HG03571 (cell line): ENCODE measurements around the gene CERK.
"Not testable (repeated sequence)": the region's sequence is repeated elsewhere in the genome, so short reads cannot be mapped to it uniquely, and the experiment has no call there.

Experiments used
- ATAC-seq: cut with Tn5 transposase; IDR thresholded peaks from one replicate; pipeline ENCODE4 v1.9.1; 2021; ENCODE audit not compliant: unreplicated experiment

Gene CERK

DNA sequence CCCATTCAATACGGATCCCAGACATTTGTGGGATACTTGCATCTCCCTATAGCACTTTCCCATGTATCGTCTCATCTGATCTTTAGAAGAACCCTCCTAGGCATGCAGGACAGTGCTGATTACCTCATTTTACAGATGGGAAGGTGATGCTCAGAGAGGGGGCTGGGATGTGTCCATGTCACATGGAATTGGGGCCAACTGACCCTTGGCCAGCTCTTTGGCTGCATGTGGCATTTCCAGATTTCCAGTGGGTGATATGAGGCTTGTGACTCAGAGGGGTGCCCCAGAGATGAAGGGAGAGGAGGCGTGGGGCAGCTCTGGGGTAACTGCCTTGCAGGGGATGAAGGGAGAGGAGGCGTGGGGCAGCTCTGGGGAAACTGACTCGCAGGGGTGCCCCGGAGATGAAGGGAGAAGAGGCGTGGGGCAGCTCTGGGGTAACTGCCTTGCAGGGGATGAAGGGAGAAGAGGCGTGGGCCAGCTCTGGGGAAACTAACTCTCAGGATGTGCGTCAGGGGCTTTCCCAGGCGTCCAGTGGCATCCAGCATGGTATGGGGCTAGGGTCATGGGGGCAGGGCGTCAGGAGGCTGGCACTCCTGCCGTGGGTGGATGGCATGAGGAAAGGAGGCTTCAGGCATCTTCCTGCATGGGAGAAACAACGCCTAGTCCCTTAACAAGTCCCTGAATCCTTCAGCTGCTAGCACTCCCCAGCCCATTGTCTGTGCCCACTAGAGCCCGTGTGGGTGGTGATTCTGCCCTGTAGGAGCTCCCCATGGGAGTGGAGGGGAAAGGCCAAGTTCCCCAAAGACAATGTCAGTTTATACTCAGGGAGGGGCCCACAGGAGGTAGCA, 11.9 kb upstream of the CERK start:
- no peak for ATAC-seq

- ATAC-seq: no peak
Observed at GRCh38 chr22:46748908-46749675, 11.0 kb upstream of the CERK start.

- ATAC-seq: no peak
Observed at GRCh38 chr22:46748206-46748907, 10.3 kb upstream of the CERK start.

GRCh38 chr22:46747646-46748045, 9.6 kb upstream of the CERK start:
- no peak for ATAC-seq

DNA sequence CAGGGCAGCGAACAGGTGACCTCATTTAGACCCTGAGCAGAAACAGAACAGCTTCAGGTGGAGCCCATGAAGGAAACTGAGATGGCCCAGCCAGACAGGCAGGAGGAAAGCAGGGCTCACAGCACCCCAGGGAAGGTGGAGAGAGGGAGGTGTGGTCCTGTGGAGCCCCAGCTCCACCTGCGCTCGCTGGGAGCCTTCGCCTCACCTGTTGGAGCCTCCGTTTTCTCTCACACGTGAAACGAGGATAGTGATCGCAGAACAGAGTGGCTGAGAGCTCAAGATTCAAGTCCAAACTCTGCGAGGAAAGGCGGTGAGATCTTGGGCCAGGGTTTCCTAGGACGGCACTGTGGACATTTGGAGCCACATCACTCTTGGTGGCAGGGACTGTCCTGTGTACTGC, 8.6 kb upstream of the CERK start:
- no peak for ATAC-seq

DNA sequence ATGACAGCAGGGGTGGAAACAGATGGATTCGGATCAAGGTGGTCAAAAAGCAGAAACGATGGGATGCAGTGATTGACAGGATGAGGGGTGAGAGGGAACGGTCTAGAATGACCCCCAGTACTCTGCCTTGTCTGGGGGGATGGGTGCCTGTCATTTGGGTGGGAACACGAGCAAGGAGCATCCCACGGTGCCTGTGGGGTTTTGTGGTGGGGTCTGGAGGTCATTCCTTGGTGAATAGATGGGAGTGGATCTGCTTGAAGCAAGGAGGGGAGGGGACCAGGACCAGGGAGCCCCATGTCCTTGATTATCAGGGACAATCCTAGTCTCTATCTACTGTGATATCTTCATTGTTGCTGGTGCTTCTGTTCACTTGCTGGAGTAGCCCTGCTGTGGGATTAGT, 8.1 kb upstream of the CERK start:
- ATAC-seq: no peak

- ATAC-seq: no peak
Observed at GRCh38 chr22:46744581-46744980, 6.5 kb upstream of the CERK start.

DNA sequence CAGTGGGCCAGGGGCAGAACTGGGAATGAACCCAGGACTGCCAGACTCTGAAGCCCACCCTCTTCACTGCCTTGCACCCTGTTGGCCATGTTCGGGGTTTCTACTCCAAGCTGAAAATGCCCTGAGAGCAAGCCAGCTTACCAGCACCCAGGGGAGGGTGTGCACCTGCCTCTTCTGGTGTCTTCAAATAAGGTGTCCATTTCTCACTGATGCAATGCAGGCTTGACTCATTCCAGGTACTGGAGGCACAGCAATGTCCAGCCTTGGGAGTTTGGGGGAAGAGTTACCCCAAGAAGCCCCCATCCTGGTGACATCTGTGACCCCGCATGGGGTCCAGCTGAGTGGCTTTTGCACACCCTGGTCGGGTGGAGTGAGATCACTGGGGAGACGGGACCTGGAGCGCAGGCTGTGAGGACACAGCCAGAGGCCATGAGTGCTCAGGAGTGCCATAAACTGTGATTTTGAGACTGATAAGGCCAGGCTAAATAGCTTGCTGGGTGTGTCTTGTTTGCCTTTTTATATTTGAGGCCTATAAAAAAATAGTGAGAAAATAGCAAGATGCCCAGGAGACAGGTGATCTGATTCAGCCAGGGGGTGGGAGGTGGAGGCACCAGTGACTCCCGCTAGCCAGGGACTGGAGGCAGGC, 4.6 kb upstream of the CERK start:
- ATAC-seq: no peak

- no peak for ATAC-seq
Observed at GRCh38 chr22:46741974-46742519, 4.0 kb upstream of the CERK start.

DNA sequence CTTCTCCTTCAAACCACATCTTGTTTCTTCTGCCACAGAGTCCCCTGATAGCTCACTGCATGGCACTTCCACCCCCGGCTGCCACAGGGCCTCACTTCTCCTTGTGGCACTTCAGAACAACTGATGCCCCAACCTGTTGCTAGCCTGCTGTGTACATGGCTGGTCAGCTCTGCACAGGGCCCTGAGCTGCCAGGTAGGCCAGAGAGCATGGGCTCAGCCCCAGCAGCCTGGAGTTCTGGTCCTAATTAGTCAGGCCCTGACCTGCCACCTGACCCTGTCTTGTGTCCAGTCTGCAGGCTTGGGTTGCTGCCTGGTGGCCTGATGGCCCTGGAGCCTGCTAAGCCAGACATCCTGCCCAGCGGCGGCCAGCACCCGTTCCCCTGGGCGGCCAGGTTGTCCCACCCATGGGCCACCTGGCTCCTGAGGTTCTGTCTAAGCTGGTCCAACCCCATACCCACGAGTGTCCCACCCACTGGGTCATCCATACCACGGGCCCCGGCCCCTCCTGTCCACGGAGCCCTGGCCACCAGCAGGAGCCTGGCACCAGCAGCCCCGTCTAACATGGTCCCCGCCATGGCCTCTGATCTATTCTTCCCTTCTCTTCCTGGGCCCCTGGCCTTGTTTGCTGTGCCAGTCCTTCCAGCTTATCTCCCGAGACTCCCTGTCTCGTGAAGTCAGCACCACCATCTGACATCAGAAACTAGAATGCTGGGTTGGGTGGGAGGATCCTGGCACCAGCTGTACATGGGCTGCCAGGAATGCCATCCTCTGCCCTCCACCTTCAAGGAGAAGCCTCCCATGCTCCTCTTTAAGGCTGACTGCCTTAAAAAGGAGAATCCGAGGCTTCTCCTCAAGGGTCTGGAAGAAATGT, 3.1 kb upstream of the CERK start:
- no peak for ATAC-seq

DNA sequence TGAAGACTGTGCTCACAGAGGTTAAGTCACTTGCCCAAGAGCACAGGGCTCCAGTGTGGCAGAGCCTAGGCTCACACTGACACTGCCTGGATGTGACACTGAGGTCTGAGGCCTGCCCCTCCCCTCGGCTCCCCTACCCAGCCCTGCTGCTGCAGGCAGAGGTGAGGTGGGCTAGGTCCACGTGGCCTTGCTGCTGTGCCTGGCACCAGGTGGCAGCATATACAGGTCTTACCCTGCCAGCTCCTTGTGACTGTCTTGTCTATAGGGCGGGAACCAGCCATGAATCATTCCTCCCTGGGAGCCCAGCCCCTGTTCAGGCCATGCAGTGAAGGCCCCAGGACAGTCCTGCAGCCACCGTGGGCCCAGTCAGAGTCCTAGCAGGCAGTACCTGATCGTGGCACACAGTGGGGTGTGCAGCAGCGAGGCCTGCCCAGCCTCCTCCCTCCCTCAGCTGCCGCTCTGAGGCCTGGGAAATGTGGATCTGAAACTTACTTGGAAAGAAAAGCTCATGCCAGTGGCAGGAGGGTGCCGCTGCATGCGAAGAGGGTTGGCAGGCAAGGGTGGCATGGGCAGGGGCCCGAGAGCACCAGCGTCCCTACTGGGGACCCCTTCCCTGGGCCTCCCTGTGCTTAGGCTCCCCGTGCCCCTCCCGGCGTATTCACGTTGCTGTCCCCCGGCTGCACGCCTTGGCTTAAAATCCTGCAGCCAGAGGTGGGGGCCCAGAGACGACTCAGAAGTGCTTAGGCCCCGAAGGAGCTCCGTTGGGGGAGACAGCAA, 1.2 kb upstream of the CERK start:
- no peak for ATAC-seq

DNA sequence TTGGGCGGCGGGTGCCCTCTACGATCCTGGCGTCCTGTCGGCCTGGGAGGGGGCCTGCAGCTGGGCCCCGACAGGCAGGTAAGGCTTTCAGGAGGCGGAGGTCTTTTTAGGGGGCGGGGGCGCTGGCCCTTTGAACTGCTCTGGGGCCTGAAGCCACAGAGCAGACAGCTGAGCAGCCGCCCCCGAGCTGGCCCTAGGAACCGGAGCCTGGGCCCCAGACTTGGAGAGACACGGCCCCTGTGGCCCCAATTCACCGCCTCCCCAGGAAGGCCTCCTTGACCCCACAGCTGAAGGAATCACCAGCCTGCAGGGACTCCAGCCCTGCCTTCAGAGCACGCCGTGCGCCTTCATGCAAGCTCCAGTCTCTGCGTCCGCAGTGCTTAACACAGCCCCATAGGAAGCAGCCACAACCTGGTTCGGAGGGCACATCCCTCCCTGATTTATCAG, 618 bp upstream of the CERK start:
- no peak for ATAC-seq

GRCh38 chr22:46737105-46737975, 712 bp downstream of the CERK start:
- ATAC-seq: no peak

- no peak for ATAC-seq
Observed at GRCh38 chr22:46736705-46737104, 1.3 kb downstream of the CERK start.

DNA sequence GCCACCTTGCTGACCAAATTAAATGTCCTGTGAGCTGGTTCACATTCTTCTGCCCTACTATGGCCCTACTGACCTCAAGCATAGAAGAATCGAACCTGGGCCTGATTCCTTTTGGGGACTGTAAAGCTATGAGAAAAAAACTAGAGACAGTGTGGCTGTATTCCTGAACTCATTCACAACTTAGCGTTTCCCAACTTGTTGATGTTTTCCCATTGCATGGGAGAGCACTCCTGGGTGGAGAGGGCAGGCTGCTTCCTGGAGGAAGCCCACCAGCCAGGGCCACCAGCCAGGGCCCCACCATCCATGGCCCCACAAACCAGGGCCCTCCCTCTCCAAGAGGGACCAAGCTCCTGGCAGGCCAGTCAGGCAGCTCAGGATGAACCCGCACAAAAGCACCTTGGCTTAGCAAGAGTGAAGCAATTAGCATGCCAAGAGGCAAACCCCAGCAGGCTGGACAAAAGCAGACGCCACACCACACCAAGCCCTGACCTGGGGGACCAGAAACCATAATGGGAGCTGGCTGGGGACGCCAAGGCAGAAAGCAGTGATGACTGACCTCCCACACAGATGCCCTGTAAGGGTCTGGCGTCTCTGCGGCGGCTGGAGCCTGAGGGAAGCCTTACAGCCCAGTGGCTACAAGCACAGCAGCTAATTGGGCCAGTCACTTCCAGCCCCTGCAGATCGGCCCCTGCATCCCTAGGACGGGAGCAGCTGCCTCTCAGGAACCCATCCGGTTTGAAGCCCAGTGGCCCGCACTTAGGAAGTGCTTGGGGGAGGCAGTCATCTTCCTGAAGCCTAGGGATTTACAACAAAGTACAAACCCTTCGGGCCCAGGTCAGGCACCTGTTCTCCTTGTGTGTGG, 2.1 kb downstream of the CERK start:
- no peak for ATAC-seq

- ATAC-seq: no peak
Observed at GRCh38 chr22:46734830-46735453, 3.1 kb downstream of the CERK start.

DNA sequence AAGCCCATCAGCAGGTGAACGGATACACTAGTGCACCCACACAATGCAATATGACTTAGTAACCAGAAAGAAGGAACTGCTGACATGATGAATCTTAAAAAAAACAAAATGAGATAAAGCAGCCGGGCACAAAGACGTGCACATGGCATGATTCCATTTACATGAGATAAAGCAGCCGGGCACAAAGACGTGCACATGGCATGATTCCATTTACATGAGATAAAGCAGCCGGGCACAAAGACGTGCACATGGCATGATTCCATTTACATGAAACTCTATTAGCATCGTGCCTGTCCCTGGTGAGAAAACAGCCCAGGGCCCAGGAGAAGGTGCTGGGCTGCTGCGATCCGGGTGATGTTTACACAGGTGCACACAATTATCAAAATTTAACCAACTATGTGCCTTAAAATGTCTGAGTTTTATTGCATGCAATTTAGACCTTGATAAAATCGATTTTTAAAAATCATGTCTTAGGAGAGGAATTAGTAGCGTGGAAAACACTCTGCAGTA, 3.8 kb downstream of the CERK start:
- ATAC-seq: not testable (repeated sequence)
